Chondrocyte (in vitro differentiated cells): Measurements from ENCODE around the gene DISC1. TPM values are rescaled to one million over a fixed set of nuclear protein-coding genes. Genes with fewer than 3 reads are reported as not detected.

Experiments used
- DNase-seq: peaks from one replicate; pipeline ENCODE4 v3.0.0; 2021; ENCODE audit warnings: mixed read lengths, low spot score
- H3K27ac Mint-ChIP-seq: one replicate; pipeline ENCODE4 v1.8.0; 2021; ENCODE audit warnings: mild to moderate bottlenecking, moderate library complexity, mixed read lengths; ENCODE audit not compliant: unreplicated experiment
- H3K27me3 Mint-ChIP-seq: 2 replicates; pipeline ENCODE4 v1.8.0; 2021; ENCODE audit warnings: low read depth, mixed read lengths
- H3K36me3 Mint-ChIP-seq: 2 replicates; pipeline ENCODE4 v1.8.0; 2021; ENCODE audit warnings: low read depth, mixed read lengths
- H3K4me1 Mint-ChIP-seq: 2 replicates; pipeline ENCODE4 v1.8.0; 2021; ENCODE audit warnings: low read depth, mild to moderate bottlenecking, mixed read lengths
- H3K4me3 Mint-ChIP-seq: one replicate; pipeline ENCODE4 v1.8.0; 2021; ENCODE audit warnings: mild to moderate bottlenecking, moderate library complexity, mixed read lengths; ENCODE audit not compliant: unreplicated experiment
- H3K9me3 Mint-ChIP-seq: 2 replicates; pipeline ENCODE4 v1.8.0; 2021; ENCODE audit warnings: low read depth, mixed read lengths
- CTCF ChIP-seq: fragments of 200-600 bp; sonication (generic); IDR thresholded peaks from 2 replicates; pipeline ENCODE4 v1.5.0; 2021; ENCODE audit warnings: antibody characterized with exemption, mild to moderate bottlenecking, moderate library complexity
- total RNA-seq: library from RNA; stranded (reverse); gene quantifications from 3 replicates; pipeline ENCODE4 v1.2.1, GENCODE V29; 2021

The DISC1 gene
- total RNA-seq, 1 donor from 2014 or later, result 5.0 TPM

DNA sequence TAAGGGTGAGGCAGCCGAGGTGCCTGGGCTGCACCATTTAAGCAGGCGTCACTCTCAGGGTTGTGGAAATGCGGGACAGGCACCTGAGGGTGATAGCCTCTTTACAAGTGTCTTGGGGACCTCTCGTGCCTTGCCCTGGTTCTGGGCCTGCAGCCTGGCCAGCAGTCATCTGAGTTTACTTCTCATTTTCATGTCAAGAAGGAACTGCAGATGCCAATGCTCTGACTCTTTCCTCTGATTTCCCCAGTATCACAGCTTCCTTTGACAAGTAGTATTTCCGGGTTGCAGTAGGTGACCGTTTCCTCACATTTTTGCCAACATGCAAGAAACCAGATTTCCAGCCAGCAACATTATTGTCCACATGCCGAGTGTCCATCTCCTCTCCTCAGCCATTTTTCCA, 286.9 kb downstream of the DISC1 start:
- DNase-seq, result no peak
- H3K9me3 Mint-ChIP-seq, result peaks cover 8% of the 10 kb centered on the region
- TF ChIP-seq CTCF, result no peak
- no peak overlapping the region for H3K4me3 Mint-ChIP-seq
- peaks cover 6% of the 10 kb centered on the region for H3K36me3 Mint-ChIP-seq
- H3K27ac Mint-ChIP-seq, result no peak overlapping the region
- H3K27me3 Mint-ChIP-seq, result no peaks in the 10 kb centered on the region
- H3K4me1 Mint-ChIP-seq, result peaks cover 7% of the 10 kb centered on the region

- no peak for TF ChIP-seq CTCF
- DNase-seq, result no peak
- Mint-ChIP-seq H3K27me3 (no peaks in the 10 kb centered on the region), H3K36me3 (no peaks in the 10 kb centered on the region), H3K9me3 (no peaks in the 10 kb centered on the region), H3K27ac (no peak overlapping the region), H3K4me3 (no peak overlapping the region), H3K4me1 (peaks cover 37% of the 10 kb centered on the region)
Measured at GRCh38 chr1:231918239-231919015, 291.8 kb downstream of the DISC1 start.

- TF ChIP-seq CTCF, result no peak
Measured at GRCh38 chr1:231919239-231919885, 292.8 kb downstream of the DISC1 start.

DNA sequence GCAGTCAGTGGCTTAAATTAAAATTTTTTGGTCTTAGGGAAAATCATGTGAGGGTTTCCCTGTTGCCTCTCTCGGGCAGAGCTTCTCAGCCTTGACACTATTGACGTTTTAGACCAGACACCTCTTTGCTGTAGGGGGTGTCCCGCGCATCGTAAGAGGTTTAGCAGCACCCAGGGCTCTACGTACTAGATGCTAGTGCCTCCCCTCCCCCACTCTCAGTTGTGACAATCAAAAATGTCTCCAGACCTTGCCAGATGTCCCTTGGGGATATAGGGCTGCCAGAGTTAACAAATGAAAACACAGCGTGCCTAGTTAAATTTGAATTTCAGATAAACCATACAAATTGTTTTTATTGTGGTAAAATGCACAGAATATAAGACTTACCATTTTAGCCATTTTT, 293.3 kb downstream of the DISC1 start:
- Mint-ChIP-seq H3K27ac (no peak overlapping the region), H3K36me3 (no peaks in the 10 kb centered on the region), H3K4me1 (peaks cover 47% of the 10 kb centered on the region), H3K27me3 (no peaks in the 10 kb centered on the region), H3K4me3 (no peak overlapping the region), H3K9me3 (no peaks in the 10 kb centered on the region)
- DNase-seq, result no peak
- no peak for TF ChIP-seq CTCF

More at GRCh38 chr1:231919239-231919885, 292.8 kb downstream of the DISC1 start:
- Mint-ChIP-seq H3K36me3 (no peaks in the 10 kb centered on the region), H3K9me3 (no peaks in the 10 kb centered on the region), H3K27ac (no peak overlapping the region), H3K4me3 (no peak overlapping the region), H3K4me1 (peaks cover 46% of the 10 kb centered on the region), H3K27me3 (no peaks in the 10 kb centered on the region)
- DNase-seq, result no peak

DNA sequence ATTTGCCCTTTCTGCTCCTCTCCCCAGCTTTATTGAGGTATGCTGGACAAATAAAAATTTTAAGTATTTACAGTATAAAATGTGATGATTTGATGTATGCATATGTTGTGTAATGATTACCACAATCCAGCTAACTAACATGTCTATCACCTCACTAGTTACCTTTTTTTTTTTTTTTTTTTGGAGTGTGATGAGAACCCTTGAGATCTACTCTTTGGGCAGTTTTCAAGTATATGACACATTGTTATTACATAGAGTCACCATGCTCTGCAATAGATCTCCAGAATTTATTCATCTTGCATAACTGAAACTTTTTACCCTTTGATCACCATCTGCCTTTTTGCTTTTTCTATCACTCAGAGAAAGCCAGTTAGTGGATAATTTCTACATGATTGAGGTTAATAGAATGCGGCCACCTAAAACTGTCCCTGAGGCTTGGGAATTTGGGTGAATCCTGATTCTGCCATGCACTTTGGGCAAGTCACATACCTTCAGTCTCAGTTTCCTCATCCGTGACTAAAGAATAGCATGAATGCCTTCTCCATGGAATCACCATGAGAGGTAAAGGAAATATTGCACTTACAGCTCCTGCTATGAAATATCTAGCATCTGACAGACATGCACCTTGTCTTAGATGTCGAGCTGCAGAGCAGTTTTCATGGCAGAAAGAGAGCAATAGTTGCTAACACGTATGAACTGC, 295.2 kb downstream of the DISC1 start:
- DNase-seq, result no peak
- no peak overlapping the region for H3K4me3 Mint-ChIP-seq

More for the DNA sequence above, 295.2 kb downstream of the DISC1 start:
- no peaks in the 10 kb centered on the region for H3K36me3 Mint-ChIP-seq
- no peak overlapping the region for H3K27ac Mint-ChIP-seq
- peaks cover 47% of the 10 kb centered on the region for H3K4me1 Mint-ChIP-seq
- TF ChIP-seq CTCF, result no peak
- no peaks in the 10 kb centered on the region for H3K27me3 Mint-ChIP-seq
- H3K9me3 Mint-ChIP-seq, result no peaks in the 10 kb centered on the region
